Endothelial cell of hepatic sinusoid (primary cell): ENCODE data around the gene CD82.
"Not testable (repeated sequence)": the region's sequence is repeated elsewhere in the genome, so short reads cannot be mapped to it uniquely, and the experiment has no call there.

Experiments
- in situ Hi-C: cut with HindIII; loops from 2 replicates; pipeline ENCODE4 v1.10.0; 2017; ENCODE audit warnings: low sequenced_read_pairs

Gene CD82

DNA sequence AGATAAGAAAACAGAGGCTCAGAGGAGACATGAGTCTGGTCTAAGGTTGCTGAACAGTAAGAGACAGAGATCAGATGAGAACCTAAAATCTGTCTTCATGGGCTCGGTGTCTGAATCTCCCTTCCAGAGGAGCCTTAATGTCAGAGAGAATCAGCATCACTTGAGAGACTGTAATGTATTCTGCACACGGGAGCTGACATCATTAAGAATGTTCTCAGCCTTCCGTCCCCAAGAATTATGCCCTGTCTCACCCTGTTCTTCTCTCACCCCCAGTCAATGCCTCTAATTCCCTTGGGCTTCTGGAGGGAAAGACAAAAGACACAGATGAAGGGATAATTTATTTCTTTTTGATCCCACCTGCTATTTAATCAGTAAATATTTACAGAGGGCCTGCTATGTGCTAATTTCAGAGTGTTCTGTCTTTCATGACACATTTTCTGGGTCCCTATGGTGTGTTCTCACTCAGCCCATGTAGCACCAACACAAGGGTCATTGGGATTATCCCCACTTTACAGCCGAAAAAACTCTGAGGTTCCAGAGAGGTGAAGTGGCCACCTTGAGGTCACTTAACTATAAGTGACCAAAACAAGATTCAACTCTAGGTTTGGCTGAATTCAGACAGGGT, 61.8 kb downstream of the CD82 start:
- in situ Hi-C loops = no loop called here

DNA sequence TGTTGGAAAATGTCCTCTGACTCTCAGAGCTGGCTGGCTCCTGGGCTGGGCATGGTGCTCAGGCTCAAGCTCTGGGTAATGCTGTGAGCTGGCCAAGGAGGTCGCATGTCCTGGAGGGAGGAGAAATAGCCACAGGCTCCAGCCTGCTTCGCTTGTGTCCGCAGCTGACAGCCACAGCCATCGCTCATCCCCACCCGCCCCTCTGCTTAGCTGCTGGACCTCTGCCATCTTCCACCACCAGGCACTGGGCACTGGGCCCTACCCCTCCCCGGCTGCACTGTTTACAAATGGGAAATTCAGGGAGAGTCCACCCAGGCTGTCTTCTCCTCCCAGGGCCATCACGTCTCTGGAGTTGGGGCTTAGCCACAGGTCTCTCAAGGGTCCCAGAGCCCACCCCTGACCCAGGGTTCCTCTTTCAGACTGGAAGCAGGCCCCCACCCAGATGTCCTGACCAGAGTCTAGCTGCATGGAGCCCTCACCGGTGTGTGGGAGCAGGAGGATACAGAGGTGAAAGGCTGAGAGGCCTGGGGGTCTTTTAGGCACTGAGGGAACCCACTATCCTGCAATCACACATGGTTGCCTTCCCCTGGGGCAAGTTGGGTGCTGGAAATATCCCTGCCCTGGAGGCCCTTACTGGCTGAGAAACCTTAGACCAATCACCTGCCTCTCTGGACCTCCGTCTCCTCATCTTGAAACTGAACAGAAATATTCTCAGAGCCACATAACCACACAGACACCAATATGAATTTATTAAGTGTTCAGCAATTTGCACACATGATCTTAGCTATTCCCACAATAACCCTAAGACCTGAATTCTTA, 62.7 kb downstream of the CD82 start:
- in situ Hi-C loops = no loop called here

DNA sequence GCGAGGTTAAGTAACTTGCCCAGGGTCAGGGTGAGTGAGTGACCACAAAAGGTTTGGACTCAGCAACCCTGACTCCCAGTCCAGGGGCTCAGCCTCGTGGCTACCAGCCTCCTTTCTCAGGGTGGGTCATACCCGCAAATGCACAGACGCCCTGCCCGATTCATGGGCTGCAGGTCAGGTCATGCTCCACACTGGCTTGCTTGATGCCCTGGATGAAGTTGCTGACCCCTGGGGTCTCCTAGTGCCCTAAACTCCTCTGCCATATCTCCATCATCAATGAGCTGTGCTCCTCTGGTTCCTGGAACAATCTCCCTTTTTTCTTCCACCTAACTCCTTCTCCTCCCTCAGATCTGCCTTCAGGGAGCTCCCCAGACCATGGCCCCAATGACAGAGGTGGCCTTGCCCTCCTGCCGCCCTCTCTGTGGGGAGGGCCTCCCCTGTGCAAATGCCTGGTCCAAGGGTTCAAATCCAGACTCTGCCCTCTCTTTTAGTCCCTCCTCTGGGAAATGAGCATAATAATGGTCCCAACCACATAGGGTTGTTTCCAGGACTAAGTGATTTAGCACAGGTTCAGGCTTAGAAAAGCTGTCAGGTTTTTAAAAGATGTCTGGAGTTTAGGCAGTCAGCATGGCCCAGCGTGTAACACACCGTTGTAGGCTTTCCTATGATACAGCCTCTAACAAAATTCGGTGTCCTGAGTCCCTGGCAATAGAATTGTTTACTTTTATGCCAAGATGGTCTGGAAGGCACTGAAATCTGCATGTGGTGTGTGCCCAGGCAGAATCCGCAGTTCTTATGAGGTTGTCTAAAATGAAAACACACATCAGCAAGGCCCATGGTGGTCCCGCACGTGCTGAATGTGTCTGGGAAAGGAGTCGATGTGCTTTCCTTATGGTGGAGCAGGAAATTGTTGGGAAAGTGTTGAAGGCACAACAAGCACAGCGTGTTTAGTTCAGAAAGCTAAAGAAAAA, 63.6 kb downstream of the CD82 start:
- in situ Hi-C loops = no loop called here

DNA sequence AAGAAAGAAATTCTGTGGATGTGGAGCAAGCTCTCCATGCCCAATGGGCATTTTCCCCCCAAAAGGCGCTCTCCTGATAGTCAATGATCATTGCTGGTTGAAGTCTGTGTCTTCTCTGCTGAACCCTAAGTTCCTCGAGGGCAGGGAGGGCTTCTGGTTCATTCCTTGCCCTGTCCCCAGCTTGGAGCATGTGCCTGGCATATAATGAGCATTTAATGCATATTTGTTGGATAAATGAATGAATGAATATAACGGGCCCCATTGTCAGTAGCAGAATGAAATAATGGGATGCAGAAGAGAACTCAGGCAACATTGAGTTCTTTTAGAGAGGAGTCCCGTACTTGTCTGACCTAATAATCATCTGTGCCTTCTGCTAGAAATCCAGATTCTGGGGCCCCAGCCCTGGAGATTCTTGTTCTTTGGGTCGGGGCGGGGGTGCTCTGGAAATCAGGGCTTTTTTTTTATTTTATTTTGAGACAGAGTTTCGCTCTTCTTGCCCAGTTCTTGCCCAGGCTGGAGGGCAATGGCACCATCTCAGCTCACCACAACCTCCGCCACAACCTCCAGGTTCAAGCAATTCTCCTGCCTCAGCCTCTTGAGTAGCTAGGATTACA, 64.4 kb downstream of the CD82 start:
- in situ Hi-C loops = loop anchor here (5.0 kb wide), 1 partner anchor 262 kb away; no protein-coding TSS in a partner anchor

DNA sequence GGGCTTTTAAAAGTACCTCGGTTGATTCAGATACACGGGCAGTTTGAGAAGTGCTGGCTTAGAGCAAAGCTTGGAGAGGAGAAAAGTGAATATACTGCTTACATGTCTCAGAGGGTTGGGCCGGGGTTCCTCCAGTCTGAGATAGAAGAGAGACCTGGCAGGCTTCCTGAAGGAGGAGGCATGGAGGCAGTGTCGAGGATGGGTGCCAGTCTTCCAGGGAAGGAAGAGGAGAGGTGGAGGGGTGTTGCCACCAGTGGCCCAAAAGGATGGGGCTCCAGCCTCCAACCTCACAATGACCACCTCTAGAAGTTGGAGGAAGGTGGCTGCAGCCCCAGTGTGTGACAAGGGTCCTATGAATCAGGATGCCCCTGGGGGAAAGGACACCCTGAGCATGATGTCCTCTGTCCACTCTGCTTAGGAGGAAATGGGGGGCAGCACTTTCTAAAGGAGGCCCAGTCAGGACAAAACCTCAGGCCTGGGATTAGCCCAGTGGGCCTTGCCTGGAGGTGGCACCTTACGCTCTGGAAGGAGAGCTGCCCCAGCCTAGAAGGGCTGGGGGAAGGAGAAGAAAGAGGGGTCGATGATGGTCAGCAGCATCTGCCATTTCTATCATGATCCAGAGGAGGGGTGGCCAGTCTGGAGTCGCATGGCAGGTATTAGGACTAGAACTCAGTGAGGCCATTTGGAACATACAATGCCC, 65.2 kb downstream of the CD82 start:
- in situ Hi-C loops = loop anchor here (5.0 kb wide), 1 partner anchor 262 kb away; no protein-coding TSS in a partner anchor

DNA sequence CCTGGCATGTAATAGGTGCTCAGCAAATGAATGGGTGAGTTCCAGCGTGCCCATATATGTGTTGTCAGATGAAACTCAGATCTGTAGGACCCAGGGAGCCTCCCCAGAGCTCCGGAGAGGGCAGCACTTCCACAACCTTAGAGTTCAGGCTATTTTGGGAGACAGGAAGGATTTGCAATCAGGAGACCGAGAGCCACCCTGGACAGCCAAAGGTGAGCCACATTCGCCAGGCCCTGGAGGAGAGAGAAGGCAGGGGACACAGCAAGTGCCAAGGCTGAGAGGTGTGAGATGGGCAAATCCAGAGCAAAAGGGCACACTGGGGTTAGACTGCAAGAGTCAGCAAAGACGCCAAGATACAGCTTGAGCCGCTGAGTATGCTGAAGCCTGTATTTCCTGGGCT, 66.4 kb downstream of the CD82 start:
- in situ Hi-C loops = loop anchor here (5.0 kb wide), 1 partner anchor 260 kb away; no protein-coding TSS in a partner anchor

- in situ Hi-C loops = loop anchor here (5.0 kb wide), 1 partner anchor 260 kb away; no protein-coding TSS in a partner anchor
Observed at GRCh38 chr11:44632466-44633123, 67.1 kb downstream of the CD82 start.

- in situ Hi-C loops = loop anchor here (5.0 kb wide), 1 partner anchor 259 kb away; no protein-coding TSS in a partner anchor
Observed at GRCh38 chr11:44633641-44634040, 68.2 kb downstream of the CD82 start.

GRCh38 chr11:44634401-44635281, 69.2 kb downstream of the CD82 start:
- in situ Hi-C loops = loop anchor here (5.0 kb wide), 1 partner anchor 258 kb away; no protein-coding TSS in a partner anchor

DNA sequence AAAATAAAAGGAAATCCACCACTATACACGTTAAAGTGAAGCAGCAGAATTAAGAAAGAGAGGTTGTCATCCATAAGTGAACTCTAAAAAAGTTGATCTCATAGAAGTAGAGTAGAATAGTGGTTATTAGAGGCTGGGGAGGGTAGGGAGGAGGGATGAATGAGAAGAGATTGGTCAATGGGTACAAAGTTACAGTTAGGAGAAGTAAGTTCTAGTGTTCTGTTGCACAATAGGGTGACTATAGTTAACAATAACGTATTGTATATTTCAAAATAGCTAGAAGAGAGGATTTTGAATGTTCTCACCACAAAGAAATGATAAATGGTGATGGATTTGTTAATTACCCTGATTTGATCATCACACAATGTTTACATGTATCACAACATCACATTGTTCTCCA, 72.0 kb downstream of the CD82 start:
- in situ Hi-C loops = no loop called here

DNA sequence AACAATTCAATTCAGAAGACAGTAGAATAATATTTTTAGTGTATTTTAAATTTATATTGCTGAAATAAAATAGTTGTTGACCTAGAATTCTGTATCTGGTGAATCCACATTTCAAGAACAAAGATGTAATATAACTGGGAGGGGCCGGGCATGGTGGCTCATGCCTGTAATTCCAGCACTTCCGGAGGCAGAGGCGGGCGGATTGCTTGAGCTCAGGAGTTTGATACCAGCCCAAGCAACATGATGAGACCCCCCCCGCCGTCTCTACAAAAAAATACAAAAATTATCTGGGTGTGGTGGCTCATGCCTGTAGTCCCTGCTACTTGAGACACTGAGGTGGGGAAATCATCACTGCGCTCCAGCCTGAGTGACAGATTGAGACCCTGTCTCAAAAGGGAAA, 72.6 kb downstream of the CD82 start:
- in situ Hi-C loops = no loop called here

- in situ Hi-C loops = no loop called here
Observed at GRCh38 chr11:44643217-44643616, 77.8 kb downstream of the CD82 start.

- in situ Hi-C loops = no loop called here
Observed at GRCh38 chr11:44645827-44646226, 80.4 kb downstream of the CD82 start.

- in situ Hi-C loops = not testable (repeated sequence)
Observed at GRCh38 chr11:44647255-44647955, 81.9 kb downstream of the CD82 start.

DNA sequence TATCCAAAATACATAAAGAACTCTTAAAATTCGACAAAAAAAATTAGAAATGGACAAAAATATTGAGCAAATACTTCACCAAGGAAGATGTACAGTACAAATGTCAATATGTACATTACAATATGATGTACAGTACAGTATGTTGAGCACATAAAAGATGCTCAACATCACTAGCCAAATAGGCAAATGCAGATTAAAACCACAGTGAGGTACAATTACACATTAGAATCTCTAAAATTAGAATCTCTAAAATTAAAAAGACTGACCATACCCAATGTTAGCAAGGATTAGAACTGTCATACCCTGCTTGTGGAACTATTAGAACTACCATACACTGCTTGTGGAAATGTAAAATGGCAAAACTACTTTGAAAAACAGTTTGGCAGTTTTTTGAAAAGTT, 82.6 kb downstream of the CD82 start:
- in situ Hi-C loops = no loop called here

GRCh38 chr11:44651535-44652155, 86.2 kb downstream of the CD82 start:
- in situ Hi-C loops = no loop called here

DNA sequence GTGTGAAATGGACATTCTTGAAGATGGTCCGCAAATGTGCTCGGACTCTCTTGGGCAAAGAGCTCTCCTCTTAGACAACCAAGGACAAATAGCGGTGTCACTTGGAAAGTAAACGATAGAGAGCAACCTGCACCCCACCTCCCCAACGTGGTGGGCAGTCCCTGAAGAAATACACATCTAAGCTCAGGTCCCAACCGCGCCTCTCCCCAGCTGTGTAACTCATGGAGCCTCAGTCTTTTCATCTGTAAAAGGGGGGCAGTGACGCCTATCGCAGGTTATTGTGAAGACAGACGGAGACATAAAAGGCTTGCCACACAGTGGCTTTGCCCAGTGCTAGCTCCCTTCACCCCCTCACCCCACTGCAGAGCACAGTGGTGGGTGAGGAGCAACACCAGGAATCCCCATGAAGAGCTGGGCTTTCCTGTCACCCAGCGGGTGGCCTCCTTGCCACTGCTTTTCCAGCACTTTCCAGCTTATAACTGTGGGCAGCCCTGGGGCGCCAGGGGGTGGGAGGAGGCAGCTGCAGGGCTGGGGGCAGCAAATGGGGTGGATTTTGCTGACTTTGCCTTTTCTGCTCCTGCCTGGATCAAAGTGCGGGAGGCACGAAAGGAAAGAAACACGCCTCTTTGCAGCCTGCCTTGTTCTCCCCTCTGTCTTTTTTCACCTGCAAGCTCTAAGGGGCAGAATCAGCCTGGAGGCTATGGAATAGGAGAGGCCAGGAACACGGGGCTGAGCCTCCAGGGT, 87.6 kb downstream of the CD82 start:
- in situ Hi-C loops = no loop called here
